C1 segment of cervical spinal cord (tissue), 14 donors: ENCODE measurements around the gene MAPK6.
"Not testable (repeated sequence)": the region's sequence is repeated elsewhere in the genome, so short reads cannot be mapped to it uniquely, and the experiment has no call there.

Experiments
- DNase-seq, 14 donors: peaks; one replicate each; lab custom pipeline; 2025; lab: John Stamatoyannopoulos, UW

The MAPK6 gene

DNA sequence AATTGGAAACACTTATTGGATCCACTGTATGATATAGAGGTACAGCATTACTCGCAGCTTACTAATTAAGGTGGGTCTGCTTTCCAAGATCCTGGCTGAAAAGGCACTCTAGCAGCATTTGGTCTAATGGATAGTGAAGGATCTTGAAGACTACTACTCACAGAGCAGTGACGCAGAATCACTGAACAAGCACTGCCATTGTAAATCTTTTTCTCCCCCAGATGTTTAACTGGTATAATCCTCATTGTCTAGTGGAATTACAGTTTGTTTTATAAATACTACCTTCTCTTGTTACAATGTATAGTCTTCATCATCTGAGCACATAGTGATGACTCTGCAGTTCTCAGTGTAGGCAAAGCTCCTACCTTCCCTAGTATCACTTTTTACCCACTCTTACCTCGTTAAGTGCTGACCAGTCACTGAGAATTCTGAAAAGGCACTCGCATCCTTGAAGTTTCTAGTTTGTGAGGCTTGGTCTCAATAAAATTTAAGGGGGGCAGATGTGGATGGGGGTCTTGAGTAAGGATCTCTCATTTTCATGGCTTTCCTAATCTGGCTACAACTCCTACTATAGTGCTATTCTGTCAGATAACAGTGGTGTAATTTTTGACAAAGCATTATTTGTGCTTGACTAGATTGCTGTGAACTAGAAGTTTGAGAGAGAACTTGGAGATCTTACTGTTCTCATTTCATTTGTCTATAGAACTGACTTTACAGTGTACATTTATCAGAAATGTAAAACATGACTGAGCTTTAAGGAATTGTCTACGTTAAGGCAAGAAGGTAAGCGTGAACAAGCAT, 23.2 kb downstream of the MAPK6 start:
- peak in 2 of 14 donors; percentile 5 to 45 for DNase-seq

DNA sequence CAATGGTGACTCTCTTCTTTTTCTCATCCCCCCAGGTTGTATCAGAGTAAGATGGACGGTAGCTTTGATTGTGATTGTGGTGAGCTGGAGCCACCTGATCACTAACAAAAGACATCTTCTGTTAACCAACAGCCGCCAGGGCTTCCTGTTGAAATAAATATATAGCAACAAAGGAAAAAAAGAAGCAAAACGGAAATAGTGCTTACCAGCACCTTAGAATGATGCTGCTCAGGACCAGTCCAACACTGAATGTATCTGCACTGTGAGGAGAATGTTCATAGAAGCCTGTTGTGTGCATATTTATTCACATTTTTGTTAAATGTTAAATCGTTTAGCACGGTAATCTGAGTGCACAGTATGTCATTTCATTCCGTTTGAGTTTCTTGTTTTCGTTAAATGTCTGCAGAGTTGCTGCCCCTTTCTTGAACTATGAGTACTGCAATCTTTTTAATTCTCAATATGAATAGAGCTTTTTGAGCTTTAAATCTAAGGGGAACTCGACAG, 26.8 kb downstream of the MAPK6 start:
- peak in 1 of 14 donors; percentile 22 for DNase-seq

DNA sequence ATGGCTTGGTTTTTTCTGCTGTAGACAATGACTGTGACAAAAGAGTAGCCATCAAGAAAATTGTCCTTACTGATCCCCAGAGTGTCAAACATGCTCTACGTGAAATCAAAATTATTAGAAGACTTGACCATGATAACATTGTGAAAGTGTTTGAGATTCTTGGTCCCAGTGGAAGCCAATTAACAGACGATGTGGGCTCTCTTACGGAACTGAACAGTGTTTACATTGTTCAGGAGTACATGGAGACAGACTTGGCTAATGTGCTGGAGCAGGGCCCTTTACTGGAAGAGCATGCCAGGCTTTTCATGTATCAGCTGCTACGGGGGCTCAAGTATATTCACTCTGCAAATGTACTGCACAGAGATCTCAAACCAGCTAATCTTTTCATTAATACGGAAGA, 27.5 kb downstream of the MAPK6 start:
- peak in 2 of 14 donors; percentile 6 to 22 for DNase-seq

DNA sequence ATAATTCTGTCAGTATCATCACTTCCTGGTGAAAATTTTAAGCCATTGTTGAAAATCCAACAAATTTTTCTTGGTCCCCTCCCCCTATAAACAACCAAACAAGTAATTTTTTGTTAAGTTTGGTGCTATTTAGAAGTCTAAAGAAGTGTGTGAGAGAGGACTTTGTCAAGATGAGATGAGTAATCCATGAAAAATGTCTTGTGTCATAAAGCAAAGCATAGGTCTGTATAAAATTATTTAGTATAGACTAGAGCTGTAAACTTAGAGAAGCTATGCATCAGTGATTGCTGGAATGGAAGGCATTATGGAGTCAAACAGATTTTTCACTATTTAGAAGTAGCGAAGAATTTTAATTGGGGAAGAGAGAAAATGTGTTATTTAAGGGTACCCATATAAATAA, 31.4 kb downstream of the MAPK6 start:
- DNase-seq = no peak

DNA sequence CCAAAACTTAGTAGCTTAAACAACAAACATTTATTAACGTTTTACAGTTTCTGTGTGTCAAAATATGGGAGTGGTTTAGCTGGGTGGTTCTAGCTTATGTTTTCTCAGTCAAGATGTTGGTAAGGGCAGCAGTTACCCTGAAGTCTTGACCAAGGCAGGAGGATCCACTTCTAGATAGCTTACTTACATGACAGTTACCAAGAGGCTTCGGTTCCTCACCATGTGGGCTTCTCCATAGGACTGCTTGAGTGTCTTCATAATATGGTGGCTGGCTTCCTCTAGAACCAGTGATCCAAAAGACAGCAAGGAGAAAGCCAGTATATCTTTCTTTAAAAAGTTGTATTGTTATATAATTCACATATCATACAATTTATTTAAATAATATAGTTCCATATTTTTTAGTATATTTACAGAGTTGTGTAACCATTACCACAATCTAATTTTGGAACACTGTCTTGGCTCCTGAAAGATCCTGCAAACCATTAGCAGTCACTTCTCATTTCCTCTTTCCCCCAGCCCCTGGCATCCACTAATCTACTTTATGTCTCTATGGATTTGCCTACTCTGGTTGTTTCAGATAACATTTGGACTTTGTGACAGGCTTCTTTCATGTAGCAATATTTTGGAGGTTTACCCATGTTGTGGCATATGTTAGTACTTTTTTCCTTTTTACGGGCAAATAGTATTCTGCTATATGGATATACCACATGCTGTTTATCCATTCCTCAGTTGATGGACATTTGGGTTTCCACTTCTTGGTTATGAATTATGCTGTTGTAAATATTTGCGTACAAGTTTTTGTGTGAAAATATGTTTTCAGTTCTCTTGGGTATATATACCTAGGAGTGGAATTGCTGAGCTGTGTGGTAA, 33.3 kb downstream of the MAPK6 start:
- DNase-seq = no peak

DNA sequence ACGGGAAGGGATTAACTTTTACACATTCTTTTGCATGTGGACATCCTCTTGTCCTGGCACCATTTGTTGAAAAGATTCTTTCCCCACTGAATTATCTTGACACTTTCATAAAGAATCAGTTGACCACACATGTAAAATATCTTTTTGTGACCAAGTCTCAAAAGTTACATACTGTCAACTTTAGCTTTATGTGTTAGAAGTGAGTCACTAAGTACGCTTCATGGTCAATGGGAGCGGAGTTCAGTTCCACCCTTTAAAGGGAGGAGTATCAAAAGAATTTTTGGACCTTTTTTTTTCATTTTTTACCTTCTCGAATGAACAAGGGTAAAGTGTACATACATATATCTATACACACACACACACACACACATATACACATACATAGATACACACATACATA, 35.4 kb downstream of the MAPK6 start:
- no peak for DNase-seq

DNA sequence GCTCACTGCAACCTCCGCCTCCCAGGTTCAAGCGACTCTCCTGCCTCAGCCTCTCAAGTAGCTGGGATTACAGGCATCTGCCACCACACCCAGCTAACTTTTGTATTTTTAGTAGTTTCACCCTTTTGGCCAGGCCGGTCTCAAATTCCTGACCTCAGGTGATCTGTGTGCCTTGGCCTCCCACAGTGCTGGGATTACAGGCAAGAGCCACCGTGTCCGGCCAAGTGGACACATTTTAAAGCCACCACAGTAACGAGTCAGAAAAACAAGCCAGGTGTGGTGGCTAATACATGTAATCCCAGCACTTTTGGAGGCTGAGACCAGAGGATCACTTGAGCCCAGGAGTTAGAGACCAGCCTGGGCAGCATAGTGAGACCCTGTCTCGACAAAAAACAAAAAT, 35.8 kb downstream of the MAPK6 start:
- not testable (repeated sequence) for DNase-seq

DNA sequence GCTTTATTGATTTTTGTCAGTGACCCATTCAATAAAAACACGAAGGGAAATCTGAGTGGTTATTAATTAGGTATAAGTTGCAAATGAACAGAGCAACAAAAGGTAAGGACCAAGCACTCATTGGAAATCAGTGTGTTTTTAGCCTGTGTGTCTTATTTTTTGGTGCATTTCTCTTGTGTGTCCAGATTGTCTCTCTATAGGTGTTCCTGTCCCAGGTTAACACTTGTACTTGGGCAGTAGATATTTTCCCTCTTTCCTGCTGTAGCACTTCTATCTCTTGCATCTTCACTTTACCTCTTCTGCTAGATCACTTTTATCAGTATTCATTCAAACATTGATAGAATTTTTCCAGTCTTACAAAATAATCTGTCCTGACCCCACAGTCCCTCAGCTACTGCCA, 37.0 kb downstream of the MAPK6 start:
- DNase-seq = peak in 1 of 14 donors; percentile 61

DNA sequence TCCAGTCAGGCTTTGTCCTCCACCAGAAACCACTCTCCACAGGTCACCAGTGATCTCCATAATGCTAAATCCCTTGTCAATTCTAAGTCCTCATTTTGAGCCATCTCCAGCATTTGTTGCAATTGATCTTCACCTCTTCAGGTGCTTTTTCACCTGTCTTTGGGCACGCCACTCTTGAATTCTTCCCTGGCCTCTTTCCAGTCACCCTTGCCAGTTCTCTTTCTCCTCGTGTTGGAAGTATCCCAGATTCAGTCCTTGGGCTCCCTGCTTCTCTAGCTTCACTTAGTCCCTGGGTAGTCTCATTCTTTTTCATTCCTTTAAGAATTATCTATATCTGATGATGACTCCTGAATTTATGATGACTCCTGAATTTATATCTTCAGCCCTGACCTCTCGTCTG, 37.5 kb downstream of the MAPK6 start:
- peak in 1 of 14 donors; percentile 31 for DNase-seq

DNA sequence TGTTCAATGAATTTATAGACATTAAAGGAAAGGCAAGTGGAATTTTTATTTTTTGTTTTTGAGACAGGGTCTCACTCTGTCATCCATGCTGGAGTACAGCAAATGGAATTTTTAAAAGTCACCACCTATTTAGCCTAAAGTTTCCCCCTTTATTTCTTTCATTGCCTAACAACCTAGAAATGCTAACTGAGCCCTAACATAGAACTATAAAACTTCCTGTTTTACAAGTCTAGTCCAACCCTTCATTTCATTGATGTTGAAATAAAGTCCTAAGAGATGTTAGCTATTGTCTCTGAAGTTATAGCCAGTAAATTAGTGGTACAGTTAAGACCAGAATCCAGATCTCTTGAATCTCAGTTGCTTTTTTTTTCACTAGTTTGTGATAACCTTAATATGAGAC, 39.0 kb downstream of the MAPK6 start:
- no peak for DNase-seq

DNA sequence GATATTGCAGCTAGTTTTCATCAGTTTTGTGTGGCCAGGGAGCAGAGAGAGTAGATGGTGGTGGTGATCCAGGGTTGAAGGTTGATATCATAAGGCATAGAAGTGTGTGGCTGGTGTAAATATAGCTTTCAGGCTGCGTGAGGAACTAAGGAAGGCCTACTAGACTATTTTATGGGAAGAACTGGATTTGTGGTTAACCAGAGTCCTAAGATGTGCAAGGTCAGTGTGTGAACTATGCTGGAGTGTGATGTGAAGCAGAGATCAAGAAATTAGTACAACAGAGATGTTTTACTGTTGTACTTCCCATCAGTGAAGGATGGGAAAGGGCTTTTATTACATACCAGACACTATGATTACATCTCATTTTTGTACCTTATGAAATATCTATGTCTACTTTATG, 41.5 kb downstream of the MAPK6 start:
- no peak for DNase-seq

DNA sequence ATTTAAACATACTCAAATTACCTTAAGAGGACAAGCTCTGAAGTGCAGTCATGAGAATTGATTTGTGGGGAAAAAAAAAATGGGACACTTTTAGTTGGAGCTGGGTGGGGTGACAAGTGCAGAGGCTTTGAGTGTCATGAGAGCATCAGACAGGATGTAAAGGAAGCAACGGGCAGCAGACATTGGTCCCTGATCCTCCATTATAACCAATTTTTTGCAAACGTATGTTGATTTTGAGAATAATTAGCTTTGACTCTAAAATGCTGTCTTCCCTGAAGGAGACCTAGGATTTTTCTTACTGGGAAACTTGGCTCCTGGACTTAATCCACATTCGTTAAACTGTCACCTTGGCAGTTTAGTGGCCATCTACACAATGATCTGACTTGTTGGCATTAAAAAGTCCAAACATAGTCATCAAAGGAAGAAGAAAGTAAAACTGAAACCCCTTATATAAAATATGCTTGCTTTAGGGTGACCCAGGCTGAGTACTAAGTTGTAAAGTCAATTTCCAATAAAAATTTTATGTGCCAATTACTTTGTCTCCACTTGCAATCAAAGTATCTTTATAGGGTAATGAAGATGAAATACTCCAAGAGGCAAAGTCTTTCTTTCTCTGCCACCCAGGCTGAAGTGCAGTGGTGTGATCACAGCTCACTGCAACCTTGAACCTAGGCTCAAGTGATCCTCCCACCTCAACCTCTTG, 48.0 kb downstream of the MAPK6 start:
- DNase-seq = no peak

DNA sequence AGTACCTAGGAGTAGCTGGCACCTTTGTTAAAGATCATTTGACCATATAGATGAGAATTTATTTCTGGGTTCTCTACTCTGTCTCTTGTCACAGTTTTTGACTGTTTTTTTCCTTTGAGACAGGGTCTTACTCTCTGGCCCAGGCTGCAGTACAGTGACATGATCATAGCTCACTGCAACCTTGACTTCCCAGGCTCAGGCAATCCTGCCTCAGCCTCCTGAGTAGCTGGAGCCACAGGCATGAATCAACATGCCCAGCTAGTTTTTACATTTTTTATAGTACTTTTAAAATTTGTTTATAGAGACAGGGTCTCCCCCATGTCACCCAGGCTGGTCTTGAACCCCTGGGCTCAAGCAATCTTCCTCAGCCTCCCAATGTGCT, 48.5 kb downstream of the MAPK6 start:
- no peak for DNase-seq

DNA sequence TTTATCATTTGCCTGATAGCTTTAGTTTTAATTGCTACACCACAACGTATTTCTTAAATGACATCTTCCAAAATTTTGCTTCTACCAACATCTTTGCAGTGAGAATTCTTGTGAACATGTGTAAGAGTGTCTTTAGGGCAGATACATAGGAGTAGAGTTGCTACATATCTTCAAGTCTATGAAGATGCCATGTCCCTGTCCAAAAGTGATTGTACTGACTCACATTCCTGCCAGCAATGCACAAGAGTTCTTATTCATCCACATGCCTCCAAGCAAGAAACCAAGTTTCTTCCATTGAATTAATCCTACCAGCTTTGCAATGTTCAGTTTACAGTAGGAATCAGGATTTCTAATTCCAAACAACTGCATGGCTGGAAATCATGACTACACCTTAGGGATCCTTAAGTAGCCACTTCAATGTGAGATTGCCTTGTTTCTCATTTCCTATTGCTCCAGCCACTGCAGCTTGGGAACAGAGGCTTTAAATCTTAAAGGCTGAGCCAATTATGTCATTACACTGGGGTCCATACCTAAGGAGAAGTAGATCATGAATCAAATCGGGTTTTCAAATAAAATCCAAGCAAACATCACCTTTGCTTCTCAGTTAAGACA, 49.1 kb downstream of the MAPK6 start:
- no peak for DNase-seq

DNA sequence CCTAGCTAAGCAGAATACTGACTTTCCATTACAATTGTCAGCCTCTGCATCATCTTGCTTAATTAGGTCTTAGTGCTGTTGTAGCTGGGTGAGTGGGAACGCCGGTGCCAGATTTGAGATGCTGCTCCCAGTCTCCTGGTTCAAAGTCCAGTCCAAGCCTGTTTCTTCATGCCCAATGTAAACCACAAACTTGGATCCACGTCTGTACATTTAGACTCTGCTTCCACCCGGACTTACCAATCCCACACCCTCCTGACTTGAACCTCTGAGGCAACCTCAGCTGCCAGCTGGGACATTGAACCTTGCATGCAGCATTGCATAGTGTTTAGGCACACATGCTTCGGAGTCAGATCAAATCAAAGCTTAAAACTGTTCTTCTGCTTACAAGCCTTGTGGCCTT, 50.5 kb downstream of the MAPK6 start:
- DNase-seq = no peak

DNA sequence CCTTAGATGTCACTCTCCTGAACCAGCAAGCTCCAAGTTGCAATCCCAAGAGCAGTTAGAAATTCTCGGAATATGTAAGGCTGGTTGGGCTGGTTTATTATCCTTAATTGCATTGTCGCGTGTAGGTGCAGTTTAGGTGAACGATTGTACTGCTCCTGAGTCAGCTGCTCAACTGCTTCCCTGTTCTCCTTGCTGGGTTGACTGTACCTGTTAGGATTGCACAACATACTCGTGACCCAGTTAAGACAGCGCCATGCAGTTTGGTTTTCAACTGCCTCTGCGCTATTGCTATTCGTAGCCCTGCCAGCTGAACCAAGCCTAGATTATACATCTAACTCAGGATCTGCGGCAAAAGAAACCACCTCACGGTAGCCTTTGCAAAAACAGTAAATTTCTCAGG, 52.6 kb downstream of the MAPK6 start:
- no peak for DNase-seq

DNA sequence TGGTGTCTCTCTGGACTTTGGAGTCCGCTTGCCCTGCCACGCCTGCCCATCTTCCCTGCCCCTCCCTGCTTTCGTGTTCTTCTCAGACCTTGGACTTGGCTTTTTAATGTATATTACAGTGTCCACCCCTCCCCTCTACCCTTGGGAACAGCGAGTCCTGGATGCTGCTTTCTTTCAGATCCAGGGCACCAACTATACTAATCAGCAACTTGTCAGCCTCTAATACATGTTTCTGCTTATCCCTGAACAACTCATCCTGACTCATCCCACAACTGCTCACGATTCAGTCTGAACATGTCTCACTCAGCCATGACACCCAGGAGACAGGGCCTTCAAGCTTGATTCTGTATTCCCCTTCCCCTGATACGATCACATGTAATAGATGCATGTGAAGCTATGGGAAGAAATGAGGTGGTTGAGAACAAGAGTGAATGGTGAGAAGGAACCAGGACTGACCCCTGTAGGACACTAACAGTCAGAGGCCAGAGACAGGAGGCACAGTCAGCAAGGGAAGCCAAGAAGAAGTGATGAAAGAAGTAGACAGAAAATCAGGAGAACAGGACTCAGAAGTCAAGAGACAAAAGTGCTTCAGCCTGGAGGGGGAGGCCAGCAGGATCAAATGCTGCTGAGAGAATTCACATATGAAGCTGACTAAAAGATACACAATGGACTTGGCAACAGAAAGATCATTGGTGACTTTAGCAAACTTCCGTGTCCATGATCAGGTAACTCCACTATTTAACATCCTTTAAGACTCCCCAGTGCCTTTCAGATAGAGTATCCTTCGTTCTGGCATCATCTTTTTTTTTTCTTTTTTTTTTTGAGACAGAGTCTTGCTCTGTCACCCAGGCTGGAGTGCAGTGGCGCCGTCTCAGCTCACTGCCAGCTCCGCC, 58.1 kb downstream of the MAPK6 start:
- DNase-seq = no peak

DNA sequence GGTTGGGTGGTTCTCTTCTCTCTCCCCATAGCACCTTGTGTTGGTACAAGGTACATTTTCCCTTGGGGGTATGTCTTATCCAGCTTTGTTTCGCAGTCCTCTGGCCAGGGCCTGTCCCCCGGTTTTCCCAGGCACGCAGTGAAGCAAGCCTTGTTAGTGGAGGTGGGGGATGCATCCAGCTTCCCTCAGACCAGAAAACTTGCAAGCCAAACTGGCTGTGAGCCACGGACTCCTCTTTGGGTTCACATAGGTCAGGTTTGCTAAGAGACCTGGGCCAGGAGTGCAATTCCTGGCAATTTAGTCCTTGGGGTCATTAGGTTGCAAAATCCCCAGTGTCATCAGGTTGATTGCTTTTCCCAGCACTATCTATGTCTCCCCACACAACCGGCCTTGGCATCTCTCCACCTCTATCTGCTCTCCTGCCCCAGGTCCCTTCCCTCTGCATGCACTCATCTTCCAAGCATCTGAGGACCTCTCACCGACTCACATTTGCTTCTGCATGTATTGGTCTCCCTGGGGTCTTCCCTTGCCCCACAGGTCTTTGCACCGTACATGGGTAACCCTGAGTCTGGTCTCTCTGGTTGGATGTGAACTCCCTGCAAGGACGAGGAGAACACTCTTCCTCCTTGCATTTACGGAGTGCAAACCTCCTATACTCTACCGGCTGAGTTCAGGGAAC, 59.3 kb downstream of the MAPK6 start:
- DNase-seq = no peak

DNA sequence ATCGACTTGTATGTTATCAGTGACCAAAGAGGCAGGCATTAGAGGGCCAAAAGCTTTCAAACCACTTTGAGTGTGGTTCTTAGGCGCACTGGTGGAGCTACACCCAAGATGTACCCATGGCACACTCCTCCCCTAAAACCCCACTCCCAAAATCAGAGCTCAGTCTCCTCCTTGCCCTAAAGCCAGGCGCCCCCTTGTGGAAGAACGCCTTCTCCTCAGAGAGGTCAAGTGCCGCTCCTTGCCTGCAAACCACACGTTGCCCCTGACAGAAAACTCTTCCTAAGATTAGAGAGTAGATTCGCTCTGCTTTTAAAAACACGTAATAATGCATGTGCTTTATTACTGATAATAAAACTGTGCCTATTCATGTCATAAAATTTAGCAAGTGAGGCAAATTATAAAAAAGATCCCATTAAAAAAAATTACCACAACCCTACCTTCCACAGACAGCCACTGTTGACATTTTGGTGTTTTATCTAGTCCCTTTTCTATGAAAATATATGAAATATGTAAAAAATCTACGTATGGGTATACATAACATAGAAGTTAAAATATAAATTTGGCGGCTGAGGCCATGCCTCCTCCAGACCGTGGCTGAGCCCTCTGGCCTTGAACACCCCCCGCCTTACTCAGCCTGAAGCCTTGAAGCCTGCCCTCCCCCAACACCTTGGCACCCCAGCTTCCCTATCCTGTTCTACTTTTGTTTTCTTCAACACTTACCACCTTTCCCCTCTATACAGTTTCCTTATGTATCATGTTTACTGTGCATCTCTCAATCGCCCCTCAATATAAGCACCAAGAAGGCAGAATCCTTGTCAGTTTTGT, 60.1 kb downstream of the MAPK6 start:
- DNase-seq = peak in 11 of 14 donors; percentile 3 to 80 (median 42)
